HG03196 (cell line): ENCODE data around the gene ZXDC.

Source experiments
- ATAC-seq: cut with Tn5 transposase; IDR thresholded peaks from one replicate; pipeline ENCODE4 v1.9.1; 2021; ENCODE audit not compliant: unreplicated experiment

The ZXDC gene

GRCh38 chr3:126456766-126457388, 18.8 kb downstream of the ZXDC start:
- ATAC-seq: no peak

- no peak for ATAC-seq
Observed at GRCh38 chr3:126456211-126456610, 19.5 kb downstream of the ZXDC start.

- no peak for ATAC-seq
Observed at GRCh38 chr3:126454437-126455198, 21.1 kb downstream of the ZXDC start.

GRCh38 chr3:126454025-126454424, 21.7 kb downstream of the ZXDC start:
- ATAC-seq: no peak

- ATAC-seq: no peak
Observed at GRCh38 chr3:126452213-126452612, 23.5 kb downstream of the ZXDC start.

- ATAC-seq: no peak
Observed at GRCh38 chr3:126451511-126451910, 24.2 kb downstream of the ZXDC start.

GRCh38 chr3:126450744-126451143, 24.9 kb downstream of the ZXDC start:
- no peak for ATAC-seq

- no peak for ATAC-seq
Observed at GRCh38 chr3:126450219-126450618, 25.5 kb downstream of the ZXDC start.

- ATAC-seq: no peak
Observed at GRCh38 chr3:126449621-126450051, 26.1 kb downstream of the ZXDC start.

GRCh38 chr3:126448893-126449180, 26.9 kb downstream of the ZXDC start:
- ATAC-seq: no peak

GRCh38 chr3:126448136-126448892, 27.4 kb downstream of the ZXDC start:
- no peak for ATAC-seq

GRCh38 chr3:126447456-126448106, 28.1 kb downstream of the ZXDC start:
- no peak for ATAC-seq

- ATAC-seq: no peak
Observed at GRCh38 chr3:126446791-126447190, 28.9 kb downstream of the ZXDC start.

- no peak for ATAC-seq
Observed at GRCh38 chr3:126446301-126446700, 29.4 kb downstream of the ZXDC start.

- ATAC-seq: no peak
Observed at GRCh38 chr3:126445506-126445905, 30.2 kb downstream of the ZXDC start.

GRCh38 chr3:126442856-126443242, 32.8 kb downstream of the ZXDC start:
- ATAC-seq: no peak

- no peak for ATAC-seq
Observed at GRCh38 chr3:126442094-126442855, 33.4 kb downstream of the ZXDC start.

GRCh38 chr3:126441256-126441880, 34.3 kb downstream of the ZXDC start:
- ATAC-seq: no peak

GRCh38 chr3:126440709-126440995, 35.0 kb downstream of the ZXDC start:
- no peak for ATAC-seq

GRCh38 chr3:126439968-126440708, 35.6 kb downstream of the ZXDC start:
- no peak for ATAC-seq
